Stimulated activated CD4-positive, alpha-beta T cell treated with anti-CD3 and anti-CD28 coated beads, Interleukin-15, amount 100 ng/mL, for 1 hour (primary cell): ENCODE data around the gene CHID1.

Source experiments
- DNase-seq, 2 donors: peaks; one replicate each; pipeline ENCODE4 v3.0.0-alpha.2; 2020; ENCODE audit warnings: low read depth in 1 of 2, low spot score in 1 of 2

CHID1 gene

DNA sequence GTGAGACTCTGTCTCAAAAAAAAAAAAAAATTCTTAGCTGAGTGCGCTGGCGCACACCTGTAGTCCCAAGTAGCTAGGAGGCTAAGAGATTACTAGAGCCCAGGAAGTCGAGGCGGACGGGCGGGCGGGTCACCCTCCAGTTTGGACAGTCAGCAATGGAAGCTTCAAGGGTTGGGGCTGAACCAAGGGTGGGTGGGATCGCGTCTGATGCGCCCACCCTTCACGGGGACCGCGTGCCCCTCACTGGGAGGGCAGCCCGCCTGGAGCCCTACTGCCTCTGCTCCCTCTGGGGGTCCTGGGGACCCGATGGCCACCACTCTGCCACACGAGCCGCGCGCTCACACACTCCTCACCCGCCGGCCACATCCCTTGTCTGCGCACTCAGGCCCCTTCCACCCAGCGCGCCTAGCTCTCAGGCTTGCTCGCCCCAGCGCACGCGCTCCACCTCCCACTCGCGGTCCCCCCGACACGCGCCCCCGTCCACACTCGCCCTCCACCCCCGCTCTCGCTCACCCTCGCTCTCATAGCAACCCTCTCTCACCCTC is 494 bp downstream of the CHID1 start:
- no peak for DNase-seq

DNA sequence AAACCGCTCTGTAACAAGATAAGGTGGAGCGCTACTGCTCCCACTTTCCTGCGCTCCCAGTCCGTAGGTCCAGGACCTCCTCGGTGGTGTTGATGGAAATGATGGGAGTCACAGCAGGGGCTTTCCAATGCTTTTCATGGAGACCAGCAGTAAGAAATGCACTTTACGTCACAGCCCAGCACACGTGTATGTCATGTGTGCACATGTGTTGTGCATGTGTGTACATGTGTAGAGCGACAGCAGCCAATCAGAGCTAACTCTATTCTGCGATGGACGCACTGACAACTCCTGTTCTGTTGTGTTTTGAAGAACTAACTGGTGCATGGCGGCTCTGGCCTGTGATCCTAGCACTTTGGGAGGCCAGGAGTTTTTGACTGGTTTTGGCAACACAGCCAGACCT is 1.2 kb downstream of the CHID1 start:
- DNase-seq: no peak

DNA sequence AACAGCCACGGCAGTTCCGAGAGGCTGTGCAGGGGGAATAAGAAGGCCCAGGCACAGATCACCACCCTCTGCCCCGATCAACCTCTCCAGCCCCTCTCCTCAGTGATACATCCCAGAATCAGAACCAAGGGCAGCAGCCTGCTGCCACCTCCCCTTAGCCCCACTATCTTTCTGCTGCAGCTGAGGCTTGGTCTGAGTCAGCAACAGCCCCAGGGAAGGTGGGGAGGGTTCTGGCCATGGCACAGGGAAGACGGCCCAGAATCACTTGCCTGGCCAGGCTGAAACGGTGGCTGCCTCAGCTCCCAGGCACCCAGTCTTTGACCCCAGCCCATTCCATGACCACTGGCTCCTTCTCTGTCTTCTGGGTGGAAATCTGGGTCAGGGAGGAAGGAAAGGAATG is 2.3 kb downstream of the CHID1 start:
- DNase-seq: no peak

DNA sequence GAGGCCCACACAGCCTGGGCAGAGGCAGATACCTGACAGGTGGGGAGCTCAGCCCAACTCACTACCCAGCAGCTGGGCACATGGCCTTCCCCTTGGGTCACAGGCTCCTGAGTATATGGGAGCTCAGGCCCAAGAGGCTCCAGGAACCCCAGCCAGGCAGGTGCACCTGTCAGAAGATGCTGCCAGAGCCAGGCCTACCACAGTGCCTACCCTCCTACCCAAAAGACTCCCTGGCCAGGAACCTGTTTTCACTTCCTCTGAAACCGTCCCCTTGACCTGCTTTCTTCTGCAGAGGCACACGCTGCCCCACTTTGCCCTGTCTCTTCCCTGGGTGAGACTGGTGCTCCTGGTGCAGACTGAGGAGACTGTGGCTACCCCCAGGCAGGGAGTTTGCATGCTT is 2.9 kb downstream of the CHID1 start:
- no peak for DNase-seq

DNA sequence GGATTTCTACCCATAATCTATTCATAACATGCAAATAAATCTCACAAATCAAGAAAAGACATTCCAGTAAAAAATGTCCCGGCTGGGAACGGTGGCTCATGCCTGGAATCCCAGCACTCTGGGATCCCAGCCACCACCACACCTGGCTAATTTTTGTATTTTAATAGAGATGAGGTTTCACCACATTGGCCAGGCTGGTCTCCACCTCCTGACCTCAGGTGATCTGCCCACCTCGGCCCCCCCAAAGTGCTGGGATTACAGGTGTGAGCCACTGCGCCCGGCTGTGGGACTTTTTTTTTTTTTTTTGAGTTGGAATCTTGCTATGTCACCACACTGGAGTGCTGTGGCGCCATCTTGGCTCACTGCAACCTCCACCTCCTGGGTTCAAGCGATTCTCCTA is 4.7 kb downstream of the CHID1 start:
- no peak for DNase-seq

DNA sequence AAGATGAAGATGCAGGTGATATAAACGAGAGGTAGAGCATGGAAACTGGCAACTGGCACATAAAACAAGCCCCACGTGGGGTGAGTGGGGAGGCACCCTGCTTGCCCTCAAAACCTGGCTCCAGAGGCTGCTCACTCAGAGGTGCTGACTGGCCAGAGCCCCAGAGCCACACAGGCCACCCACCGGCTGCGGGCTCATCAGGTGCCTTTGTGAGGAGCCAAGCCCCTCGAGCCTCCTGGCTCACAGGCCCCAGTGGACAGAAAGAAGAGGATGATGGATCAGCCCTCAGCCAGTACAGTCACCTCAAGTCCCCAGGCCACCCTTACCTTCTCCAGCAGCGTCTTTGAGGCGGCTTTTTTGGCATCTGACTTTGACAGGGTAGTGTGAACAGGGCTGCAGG is 6.2 kb downstream of the CHID1 start:
- no peak for DNase-seq

DNA sequence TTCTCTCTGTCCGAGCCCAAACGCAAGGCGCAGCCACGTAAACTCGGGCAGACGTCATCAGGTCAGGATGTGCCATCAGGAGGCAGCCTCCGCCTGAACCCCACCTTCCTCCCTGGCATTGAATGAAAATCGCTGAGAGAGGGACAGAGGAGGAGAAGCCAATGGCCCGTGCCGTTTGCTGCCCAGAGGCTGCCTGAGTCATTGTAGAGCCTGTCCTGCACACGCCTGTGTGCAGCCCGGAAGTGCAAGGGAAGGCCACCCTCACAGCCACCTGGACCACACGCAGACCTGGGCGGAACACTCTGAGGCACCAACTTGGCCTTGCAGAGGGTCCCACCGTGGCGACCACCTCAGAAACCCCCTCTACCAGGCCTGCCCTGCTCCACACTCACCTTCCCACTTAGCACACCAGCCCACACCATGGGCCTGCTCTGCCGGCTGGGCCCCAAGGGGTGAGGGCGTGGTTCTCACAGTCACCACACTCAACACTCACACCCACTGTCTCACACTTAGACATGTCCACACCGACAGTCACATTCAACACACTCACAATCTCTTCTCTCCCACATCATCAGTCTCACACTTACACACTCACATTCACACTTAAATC is 9.1 kb downstream of the CHID1 start:
- DNase-seq: no peak

DNA sequence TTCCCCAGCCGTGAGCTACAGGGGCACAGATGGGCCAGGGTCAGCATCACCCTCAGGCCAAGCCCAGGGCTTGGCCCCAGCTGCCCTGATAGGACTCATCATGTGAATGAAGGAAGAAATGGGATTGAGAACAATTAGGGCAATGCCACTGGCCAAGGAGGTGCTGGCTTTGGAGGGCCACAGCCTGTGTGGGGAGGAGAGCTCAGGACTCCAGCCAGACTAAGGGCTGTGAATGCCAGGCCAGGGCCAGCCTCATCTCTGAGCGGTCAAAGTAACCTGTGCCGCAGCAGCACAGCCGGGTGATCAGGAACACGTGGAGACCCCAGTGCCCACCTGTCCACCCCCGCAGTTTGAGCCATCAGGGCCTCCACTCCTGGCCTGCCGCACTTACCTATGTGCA is 10.1 kb downstream of the CHID1 start:
- no peak for DNase-seq

DNA sequence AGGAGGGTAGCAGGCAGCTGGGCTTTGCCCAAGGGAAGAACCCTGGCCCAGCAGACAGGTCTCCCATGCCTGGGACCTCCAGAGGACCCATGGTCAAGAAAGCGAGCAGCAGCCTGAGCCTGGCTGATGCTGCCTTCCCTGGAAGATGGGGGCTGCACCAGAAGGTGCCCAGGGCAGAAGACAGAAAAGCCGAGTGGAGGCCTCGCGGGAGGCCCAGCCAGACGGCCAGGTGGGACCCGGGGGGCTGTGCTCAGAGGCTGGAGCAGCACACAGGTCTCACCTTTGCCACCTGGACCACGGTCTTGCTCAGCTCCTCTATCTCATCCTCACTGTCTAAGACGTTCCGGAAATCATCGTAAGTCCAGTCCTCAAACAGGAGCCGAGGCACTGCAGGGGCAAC is 10.9 kb downstream of the CHID1 start:
- DNase-seq: no peak

DNA sequence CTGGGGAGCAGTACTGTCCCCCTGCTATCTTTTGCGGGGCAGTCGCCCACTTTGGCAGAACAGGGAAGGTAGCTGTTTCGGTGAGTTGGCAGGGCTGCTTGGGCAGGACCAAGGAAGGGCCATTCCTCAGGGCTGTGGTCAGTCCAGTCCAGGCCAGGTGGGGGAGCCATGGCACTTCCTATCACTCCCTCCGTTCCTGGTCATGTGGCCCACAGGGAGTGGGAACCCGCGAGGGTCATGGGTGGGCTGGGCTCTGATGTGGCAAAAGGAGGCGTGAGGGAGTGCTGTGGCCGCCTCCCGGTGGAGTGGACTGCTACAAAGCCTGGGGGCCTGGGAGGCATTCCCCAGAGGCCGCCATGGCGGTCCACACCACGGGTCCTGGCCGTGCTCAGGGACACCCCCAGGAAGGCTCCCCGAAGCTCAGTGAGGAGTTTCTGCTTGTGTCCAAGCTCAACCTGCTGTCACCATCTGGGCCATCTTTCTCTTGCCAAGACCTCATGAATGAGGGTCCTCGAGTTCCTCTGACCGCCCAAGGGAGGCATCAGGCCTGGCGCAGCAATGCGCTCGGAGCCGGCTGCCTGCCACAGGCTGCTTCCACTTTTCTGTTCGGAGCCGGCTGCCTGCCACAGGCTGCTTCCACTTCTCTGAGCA is 11.9 kb downstream of the CHID1 start:
- no peak for DNase-seq

DNA sequence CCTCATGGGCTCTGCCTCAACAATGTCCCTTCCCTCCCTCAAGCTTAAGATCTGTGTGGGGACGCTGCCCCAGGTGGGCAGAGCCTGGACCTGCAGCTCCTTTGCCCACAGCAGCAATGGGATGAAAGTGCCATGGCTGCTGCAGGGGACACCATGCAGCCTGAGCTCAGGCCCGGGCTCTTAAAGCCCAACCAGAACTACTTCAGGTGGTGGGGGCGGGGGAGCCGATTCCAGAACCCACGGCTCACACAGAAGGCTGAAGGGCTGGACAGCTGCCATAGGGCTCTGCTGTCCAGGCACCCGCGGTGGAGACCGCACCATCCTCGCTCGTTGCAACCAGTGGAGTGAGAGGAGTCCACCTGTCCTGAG is 12.5 kb downstream of the CHID1 start:
- DNase-seq: no peak

DNA sequence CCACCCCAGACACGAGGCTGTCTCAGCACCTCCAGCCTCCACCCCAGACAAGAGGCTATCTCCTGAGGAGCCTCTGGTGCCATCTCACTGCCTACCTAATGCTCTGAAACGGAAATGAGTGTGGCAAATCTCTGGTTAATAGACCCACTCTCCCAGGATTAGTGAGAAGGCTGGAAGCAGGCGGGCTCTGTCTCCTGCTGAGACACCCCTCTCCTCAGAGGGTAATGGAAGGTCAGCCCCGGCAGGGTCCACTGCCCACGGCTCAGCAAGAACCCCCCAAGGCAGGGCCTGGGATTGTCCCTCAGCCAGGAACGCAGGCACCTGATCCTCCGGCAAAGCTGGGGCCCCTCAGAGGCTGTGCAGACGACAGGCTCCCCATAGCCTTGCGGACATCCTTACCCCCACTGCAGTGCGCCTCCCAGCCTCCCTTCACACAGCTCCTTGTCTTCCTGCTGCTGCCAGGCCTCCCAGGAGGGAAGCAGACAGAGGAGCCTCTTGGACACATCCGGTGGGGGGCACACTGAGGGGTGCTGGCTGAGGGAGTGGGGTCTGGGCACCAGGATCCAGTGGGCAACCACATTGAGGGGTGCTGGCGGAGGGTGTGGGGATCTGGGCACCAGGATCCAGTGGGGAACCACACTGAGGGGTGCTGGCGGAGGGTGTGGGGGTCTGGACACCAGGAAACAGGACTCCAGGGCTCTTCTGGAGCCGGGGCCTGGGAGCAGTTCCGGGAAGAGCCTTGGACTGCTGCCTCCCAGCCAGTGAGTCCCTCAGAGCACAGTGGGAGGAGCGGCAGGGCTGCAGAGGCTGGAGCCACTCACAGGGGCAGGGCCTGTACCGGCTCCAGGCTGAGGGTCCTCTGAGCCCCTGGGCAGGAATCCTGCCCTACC is 13.1 kb downstream of the CHID1 start:
- DNase-seq: no peak

DNA sequence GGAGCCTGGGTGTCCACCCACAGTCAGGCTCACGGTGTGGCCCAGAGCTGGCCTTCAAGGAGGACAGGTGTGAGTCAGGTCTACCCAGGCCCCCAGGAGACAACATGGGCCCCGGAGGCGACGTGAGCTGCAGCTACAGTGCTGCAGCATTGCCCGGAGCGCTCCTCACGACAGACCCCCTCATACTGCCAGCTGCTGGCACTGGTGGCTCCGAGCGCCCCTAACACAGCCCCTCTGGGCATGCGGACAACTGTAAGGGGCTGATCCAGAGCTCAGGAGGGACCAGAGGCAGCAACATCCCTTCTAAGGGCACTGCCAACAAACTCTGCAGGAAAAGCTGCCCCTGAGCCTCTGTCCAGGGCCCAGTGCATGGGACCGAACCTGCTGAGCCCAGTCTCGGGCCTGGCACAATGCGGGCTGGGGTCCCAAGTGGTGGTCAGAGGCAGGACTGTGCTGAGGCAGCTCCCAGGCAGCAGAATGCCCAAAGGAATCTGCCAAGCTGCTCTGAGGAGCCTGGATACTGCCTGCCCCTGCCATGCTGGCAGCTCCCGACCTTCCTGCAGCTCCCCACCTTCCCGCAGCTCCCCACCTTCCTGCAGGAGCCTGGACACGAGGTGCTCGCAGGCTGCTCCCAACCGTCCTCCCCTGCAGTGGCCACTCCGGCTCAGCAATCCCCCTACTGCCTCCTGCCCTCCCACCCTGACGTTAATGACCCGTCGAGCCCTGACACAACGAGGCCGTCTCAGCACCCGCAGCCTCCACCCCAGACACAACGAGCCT is 15.1 kb downstream of the CHID1 start:
- no peak for DNase-seq

DNA sequence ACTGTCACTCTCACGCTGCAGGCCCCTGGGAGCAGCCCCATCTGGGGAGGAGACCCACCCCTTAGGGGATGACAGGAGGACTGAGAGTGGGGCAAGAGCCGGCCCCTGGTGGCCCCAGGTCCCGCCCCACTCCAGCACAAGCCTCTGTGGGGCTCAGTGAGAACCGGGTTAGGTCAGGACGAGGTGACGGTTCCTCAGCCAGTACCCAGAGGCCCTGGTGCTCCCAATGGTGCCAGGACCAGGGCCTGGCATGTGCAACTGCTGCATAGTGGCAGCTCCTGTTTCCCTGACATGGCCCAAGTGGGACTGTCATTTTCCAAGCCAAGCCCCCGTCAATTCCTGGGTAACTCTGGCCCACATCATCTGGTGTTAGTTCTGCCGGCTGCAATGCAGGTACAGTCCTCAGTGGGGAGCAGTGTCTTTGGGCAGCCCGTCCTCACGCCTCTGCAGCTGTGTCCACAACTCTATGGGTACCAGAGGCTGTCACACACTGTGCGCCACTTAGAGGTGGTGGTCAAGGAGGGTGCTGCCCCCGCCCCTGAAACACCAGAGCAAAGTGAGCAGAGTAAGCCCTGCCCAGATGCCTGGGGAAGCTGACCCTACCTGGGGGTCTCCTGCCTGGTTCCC is 15.9 kb downstream of the CHID1 start:
- no peak for DNase-seq

DNA sequence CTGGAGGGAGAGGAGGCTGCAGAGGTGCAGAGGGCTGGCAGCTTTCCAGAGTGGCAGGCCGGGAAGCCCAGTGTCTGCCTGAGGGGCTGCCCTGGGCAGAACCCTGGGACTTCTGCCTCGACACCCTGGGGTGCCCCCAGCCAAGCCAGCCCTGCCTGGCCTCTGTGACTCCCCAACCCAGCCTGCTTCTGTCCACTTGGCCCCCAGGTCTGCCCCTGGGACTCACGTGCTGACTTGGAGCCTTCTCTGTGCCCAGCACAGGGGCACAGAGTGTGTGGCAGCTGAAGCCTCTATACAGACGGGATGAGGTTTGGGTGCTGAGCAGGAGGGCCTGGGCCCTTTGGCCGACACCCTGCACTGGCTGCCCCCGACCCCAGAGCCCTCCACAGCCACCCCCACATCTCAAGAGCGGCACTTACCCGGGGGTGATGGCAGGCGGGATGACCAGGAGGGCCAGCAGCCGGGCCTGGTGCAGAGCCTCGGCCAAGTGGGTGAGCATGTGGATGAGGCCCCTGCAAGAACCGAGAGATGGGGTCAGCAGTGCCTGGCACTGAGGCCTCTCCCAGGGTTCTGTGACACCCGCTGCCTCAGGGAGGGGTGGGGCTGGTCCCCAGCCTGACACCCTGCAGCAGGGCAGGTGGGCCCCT is 17.5 kb downstream of the CHID1 start:
- no peak for DNase-seq

DNA sequence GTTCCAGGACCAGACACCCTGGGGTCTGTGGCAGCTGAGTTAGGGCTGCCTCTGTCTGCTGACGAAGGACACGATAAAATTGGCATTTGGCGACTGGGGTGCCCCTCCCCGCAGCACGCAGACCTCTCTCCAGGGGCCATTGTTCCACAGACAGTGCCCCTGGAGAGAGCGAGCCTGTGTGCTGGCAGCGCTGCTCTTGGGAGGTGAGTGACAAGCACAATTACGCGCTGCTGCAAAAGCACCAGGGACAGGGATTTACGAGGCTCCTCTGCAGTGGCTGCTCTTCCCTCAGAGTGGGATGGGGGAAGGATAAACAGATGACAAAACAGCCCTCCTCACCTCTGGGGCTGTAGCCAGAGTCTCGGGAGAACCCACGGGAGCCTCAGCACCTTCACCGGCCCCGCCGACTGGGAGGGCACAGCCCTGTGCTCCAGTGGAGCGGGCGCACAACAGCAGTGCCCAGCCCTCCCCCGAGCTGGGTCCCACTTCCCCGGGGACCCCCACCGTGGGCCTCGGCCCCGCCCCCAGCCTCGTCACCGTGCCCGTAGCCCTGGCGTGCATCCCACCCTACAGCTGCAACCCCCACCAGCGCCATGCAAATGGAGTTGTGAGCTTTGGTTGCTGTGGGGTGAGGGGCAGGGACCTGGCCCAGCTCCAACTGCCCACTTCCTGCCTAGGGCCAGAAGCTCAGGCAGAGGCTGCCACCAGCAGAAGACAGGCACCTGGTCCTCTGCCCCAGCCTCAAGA is 19.6 kb downstream of the CHID1 start:
- DNase-seq: no peak

DNA sequence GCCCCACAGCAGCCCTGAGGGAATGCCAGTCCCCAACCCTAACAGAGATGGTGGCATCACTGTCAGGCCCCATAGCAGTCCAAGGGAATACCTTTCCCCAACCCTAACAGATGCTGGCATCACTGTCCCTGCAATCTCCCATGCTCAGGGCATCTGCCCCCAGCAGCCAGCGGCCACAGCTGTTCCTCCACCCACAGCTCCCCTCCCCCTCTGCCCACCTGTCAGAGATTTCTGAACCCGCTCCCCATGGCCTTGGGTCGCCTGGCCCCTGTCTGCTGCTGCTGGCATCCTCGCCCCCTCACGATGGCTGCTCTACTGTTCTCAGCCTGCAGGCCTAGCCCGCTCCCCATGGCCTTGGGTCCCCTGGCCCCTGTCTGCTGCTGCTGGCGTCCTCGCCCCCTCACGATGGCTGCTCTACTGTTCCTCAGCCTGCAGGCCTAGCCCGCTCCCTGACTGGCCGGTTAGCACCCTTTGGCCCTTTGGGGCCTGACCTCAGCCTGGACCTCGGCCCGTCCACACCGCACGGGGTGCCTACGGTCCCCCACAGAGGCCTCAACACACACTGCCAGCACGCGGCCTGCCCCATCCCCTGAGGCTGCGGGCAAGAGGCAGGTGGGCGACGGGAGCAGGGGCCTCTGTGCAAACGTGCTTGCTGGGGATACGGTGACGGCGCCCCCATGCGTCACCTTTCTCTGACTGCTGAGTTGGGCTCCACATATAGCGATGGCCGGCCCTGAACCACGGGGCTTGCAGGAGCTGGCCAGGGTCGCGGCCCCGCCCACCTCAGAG is 20.7 kb downstream of the CHID1 start:
- DNase-seq: no peak

DNA sequence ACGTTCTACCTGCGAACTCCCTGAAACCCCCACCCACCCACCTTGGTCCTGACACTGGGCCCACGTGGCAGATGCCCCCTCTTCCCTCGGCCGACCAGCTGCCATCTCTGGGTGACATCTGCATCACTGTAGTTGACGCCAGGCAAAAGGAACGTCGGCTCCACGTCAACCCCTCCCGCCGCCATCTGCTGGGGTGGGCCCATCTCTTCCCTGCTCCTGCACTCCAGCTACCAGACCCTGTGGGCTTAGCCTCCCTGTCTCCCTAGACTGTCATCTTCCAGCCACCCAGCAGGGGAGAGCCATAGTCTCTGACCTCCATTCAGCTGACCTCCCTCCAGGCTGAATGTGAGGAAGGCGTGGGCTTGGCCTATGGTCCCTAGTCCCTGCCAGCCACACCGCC is 21.4 kb downstream of the CHID1 start:
- DNase-seq: no peak
